ENCODE measurements around the gene ABTB2.

The ABTB2 gene

DNA sequence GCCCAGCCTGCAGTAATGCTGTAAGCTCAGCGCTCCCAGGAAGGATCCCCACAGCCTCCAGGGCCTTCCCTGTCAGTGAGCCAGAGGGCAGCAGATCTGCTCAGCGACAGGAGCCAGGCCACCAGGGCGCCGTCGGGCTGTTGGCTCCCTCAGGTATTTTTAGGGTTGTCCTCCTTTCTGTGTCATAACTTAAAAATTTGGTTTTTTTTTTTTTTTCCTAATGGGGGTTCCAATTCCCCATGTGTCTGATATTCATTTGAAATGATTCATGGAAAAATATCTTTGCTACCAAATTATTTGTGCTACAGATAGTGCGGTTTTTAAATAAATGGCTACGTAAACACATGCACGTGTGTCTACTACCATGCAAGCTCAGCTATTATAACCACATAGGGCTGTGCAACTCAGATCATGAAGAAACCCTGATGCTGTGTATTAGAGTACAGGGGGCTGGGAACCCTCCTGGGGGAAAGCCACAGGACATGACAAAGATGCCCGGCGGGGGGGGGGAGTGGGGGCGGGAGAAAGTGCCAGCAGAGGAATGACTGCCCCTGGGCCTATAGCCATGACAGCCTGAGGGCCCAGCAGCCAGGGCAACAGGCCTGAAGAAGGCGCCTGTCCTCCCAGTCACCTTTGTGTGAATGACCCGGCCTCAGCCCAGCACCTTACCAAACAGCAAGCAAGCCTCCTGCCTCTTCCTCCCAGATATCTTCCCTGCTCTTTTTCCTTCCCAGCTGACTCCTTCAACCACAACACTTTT lies 163.1 kb downstream of the ABTB2 start:
- TF ChIP-seq, protein P1, sequence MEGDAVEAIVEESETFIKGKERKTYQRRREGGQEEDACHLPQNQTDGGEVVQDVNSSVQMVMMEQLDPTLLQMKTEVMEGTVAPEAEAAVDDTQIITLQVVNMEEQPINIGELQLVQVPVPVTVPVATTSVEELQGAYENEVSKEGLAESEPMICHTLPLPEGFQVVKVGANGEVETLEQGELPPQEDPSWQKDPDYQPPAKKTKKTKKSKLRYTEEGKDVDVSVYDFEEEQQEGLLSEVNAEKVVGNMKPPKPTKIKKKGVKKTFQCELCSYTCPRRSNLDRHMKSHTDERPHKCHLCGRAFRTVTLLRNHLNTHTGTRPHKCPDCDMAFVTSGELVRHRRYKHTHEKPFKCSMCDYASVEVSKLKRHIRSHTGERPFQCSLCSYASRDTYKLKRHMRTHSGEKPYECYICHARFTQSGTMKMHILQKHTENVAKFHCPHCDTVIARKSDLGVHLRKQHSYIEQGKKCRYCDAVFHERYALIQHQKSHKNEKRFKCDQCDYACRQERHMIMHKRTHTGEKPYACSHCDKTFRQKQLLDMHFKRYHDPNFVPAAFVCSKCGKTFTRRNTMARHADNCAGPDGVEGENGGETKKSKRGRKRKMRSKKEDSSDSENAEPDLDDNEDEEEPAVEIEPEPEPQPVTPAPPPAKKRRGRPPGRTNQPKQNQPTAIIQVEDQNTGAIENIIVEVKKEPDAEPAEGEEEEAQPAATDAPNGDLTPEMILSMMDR (IDR thresholded peaks at IDR 0.05; ENCODE audit: low read depth, low read length, missing control alignments), result no peak
- no peak overlapping the region for H3K4me3 ChIP-seq (replicated peaks; ENCODE audit: low read depth, low read length)
- no peak for DNase-seq (ENCODE audit: extremely low read depth, low read depth)

DNA sequence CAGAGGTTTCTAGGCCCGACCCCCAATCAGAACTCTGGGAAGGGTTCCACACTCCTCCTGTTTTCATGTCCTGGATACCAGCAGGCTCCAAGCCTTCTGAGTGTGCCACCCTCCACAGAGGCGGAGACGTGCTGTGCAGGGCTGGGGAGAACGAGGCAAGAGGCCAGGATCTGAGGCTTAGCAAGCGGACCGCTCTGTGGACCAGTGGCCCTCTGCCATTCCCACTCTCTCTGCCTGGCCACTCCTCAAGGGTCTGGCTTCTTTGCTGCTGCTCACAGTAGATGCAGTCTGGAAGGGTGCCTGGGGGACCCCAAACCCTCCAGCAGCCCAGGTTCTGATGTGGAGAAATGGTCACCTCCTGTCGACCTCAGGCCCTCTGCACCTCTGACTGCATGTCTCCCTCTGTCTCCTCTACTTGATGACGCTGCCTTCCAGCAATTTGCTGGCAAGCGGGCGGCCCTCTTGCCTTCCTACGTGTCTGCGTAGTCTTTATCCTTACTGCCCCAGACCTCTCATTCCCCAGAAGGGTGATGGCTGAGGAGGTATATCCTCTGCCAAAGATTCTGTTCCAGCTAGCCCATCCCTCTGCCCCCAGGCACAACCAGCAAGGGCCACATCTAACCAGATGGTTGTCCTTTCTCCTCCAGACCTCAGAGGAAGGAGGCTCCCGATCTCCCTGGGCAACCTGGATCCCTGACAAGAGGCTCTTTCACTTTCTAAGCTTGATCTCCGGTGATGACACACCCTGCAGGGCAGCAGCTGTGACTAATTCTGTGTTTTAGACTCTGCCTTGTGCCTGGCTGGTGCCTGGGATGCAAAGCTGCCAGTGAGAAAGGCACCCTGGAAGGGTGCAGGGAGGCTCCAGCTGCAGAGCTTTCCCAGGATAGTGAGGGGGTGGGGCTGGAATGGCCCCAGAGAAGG lies 165.1 kb downstream of the ABTB2 start:
- peak overlapping the region; percentile 16 for H3K4me3 ChIP-seq (replicated peaks; ENCODE audit: low read depth, low read length)
- peak; percentile 90 for DNase-seq (ENCODE audit: extremely low read depth, low read depth)
- TF ChIP-seq, protein P1 (IDR thresholded peaks at IDR 0.05; ENCODE audit: low read depth, low read length, missing control alignments), result no peak

DNA sequence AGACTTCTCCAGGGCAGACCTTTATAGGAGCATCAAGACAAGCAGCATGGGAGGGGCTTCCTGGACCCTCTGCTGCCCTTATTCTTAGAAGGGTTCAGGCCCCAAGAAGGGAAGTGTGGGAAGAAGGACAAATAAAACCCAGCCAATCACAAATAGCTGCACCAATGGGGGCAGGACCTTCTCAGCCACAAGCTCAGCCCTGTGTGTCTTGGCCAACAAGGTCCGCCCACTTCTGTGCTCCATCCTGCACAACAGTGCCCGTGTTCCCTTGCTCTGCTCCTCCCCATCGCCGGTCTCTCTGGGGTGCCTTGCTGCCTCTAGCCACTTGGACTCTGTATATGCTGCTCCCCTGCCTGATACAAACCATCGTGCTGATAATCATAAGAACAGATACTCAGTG lies 166.2 kb downstream of the ABTB2 start:
- DNase-seq (ENCODE audit: extremely low read depth, low read depth), result no peak
- H3K4me3 ChIP-seq (replicated peaks; ENCODE audit: low read depth, low read length), result no peak overlapping the region
- TF ChIP-seq, protein P1 (IDR thresholded peaks at IDR 0.05; ENCODE audit: low read depth, low read length, missing control alignments), result no peak

DNA sequence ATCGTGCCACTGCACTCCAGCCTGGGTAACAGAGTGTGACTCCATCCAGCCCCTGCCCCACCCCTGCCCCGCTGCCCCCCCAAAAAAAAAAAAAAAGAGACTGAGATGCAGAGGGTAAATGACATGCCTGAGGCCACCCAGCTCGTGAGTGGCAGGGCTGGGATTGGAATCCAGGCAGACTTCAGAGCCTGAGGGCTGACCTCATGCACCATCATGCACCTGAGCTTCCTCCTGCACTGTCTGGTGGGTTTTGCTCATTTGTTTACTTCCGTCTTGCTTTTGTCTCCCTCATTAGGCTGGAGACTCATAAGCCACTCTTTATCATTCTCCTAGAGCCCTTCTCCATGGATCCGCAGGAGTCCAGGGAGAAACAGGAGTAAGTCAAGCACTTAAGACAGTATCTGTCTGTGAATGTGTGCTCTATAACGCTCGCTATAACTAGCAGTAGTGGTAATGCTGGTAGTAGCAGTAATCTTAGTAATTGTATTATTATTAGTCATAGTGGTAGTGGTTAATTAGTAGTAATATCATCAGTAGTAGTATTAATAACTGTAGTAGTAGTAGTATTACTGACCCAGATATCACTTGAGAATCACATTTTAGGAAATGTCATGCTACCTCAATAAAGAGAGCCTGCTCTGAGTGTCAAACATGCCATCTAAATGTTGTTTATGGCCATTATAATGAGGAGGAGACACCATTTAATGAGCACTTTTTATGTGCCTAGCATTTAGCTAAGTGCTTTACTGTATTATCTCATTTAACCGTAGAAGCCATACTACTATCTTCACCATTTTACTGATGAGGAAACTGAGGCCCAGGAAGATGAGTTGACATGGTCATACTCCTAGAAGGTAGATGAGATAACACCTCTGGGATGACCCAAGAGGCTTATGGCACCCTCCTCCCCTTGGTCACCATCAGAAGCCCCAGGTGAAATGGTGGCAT lies 167.3 kb downstream of the ABTB2 start:
- TF ChIP-seq, protein P1 (IDR thresholded peaks at IDR 0.05; ENCODE audit: low read depth, low read length, missing control alignments), result no peak
- no peak overlapping the region for H3K4me3 ChIP-seq (replicated peaks; ENCODE audit: low read depth, low read length)
- no peak for DNase-seq (ENCODE audit: extremely low read depth, low read depth)

DNA sequence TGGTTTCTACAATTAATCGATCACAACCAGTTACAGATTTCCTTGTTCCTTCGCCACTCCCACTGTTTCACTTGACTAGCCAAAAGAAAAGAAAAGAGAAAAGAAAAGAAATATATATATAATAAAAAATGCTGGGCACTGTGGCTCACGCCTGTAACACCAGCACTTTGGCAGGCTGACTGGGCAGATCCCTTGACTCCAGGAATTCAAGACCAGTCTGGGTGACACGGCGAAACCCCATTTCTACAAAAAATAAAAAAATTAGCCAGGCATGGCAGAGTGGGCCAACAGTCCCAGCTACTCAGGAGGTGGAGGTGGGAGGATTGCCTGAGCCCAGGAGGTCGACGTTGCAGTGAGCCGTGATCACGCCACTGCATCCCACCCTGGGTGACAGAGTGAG lies 168.6 kb downstream of the ABTB2 start:
- H3K4me3 ChIP-seq (replicated peaks; ENCODE audit: low read depth, low read length), result no peak overlapping the region
- DNase-seq (ENCODE audit: extremely low read depth, low read depth), result no peak
- TF ChIP-seq, protein P1 (IDR thresholded peaks at IDR 0.05; ENCODE audit: low read depth, low read length, missing control alignments), result no peak

DNA sequence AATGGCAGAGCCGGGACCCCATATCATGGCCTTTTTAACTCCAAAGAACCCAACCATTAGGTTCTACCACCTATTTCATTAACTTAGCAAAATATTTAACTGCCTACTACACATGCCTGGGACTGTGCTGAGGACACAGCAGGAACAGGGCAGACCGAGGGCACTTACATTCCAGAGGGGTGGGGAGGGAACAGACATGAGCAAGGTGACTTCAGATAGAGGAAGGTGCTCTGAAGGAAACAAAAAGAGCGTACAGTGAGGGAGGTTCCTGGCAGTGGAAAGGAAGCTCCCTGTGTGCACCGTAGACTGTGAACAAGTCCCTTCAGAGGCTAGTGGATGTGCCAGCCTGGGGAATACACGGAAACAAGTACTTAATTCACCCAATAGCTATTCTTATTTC lies 169.6 kb downstream of the ABTB2 start:
- no peak for DNase-seq (ENCODE audit: extremely low read depth, low read depth)
- TF ChIP-seq, protein P1 (IDR thresholded peaks at IDR 0.05; ENCODE audit: low read depth, low read length, missing control alignments), result no peak
- no peak overlapping the region for H3K4me3 ChIP-seq (replicated peaks; ENCODE audit: low read depth, low read length)

Measured in HFF-Myc (cell line).